MM.1S (cell line): ENCODE data around the gene MYBL2.

Source experiments
- EZH2 ChIP-seq: fragments of 300-600 bp; sonication (generic); optimal IDR thresholded peaks from 2 replicates; pipeline ENCODE3; 2017; ENCODE audit warnings: low read depth, mild to moderate bottlenecking, antibody characterized with exemption, low read length, mixed read lengths
- TF ChIP-seq, protein P1 (sequence below): fragments of 300-600 bp; sonication (generic); IDR thresholded peaks from 2 replicates; pipeline ENCODE4 v1.5.1; 2016; ENCODE audit warnings: antibody characterized with exemption, low read length, mixed read lengths

DNA sequence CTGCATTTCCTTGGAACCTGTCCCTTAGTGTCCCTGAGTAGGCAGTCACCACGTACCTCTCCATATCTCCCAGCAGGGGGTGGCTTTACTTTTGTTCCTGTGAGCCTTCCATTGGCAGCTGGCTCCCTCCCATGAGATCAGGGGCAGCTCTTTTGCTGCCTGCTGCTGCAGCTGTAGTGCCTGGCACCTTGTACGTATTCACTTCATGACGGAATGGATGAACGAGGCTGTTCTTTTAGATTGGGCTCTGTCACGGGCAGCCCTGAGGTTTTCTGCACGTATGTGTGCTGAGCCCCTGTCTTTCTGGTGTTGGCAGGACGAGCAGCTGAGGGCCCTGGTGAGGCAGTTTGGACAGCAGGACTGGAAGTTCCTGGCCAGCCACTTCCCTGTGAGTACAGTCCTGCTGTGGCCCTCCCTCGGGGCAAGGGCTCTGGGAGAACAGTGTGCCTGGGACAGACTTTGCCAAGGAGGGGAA is 14.6 kb downstream of the MYBL2 start:
- TF ChIP-seq EZH2: no peak
- TF ChIP-seq, protein P1, sequence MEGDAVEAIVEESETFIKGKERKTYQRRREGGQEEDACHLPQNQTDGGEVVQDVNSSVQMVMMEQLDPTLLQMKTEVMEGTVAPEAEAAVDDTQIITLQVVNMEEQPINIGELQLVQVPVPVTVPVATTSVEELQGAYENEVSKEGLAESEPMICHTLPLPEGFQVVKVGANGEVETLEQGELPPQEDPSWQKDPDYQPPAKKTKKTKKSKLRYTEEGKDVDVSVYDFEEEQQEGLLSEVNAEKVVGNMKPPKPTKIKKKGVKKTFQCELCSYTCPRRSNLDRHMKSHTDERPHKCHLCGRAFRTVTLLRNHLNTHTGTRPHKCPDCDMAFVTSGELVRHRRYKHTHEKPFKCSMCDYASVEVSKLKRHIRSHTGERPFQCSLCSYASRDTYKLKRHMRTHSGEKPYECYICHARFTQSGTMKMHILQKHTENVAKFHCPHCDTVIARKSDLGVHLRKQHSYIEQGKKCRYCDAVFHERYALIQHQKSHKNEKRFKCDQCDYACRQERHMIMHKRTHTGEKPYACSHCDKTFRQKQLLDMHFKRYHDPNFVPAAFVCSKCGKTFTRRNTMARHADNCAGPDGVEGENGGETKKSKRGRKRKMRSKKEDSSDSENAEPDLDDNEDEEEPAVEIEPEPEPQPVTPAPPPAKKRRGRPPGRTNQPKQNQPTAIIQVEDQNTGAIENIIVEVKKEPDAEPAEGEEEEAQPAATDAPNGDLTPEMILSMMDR: peak; percentile 56
